H1 (cell line): ENCODE results near the gene RPS19. TPM values are rescaled to one million over a fixed set of nuclear protein-coding genes. Genes with fewer than 3 reads are reported as not detected.

Source experiments
- CTCF ChIA-PET: fragments of 300-600 bp; sonication (Branson Sonifier 250); formaldehyde crosslinking; loops from one replicate; lab custom pipeline; 2021; ENCODE audit not compliant: partially characterized antibody; lab: Charles Lee
- POLR2A ChIA-PET: fragments of 300-600 bp; sonication (Branson Sonifier 250); formaldehyde crosslinking; loops from one replicate; lab custom pipeline; 2021; ENCODE audit warnings: inconsistent platforms; ENCODE audit not compliant: partially characterized antibody; lab: Charles Lee
- DNase-seq, 2 experiments: peaks; one replicate each; pipeline versions ENCODE4 v3.0.0 to v3.0.0-alpha.2; 2010 to 2022; ENCODE audit warnings: low spot score in 2 of 2, low read depth in 1 of 2, mixed read lengths in 1 of 2
- FAIRE-seq: peaks from 2 replicates; lab custom pipeline; 2011; peaks lifted over from hg19 to GRCh38; lab: Jason Lieb, UNC
- H2AFZ ChIP-seq: 2 replicates; pipeline ENCODE4 v1.8.1; 2012; ENCODE audit warnings: low read length, inconsistent platforms
- H2AK5ac ChIP-seq: 2 replicates; pipeline ENCODE4 v1.6.1; 2013; ENCODE audit warnings: low read depth, low read length
- H2BK120ac ChIP-seq: replicated peaks from 2 replicates; pipeline ENCODE3; 2013; ENCODE audit warnings: low read depth, low read length, inconsistent platforms
- H2BK12ac ChIP-seq: 2 replicates; pipeline ENCODE4 v1.6.1; 2013; ENCODE audit warnings: low read depth, low read length
- H2BK15ac ChIP-seq: 2 replicates; pipeline ENCODE4 v1.6.1; 2013; ENCODE audit warnings: low read length
- H2BK20ac ChIP-seq: 2 replicates; pipeline ENCODE4 v1.6.1; 2013; ENCODE audit warnings: low read length
- H2BK5ac ChIP-seq: 2 replicates; pipeline ENCODE4 v1.6.1; 2013; ENCODE audit warnings: low read depth, low read length
- H3K14ac ChIP-seq: 2 replicates; pipeline ENCODE4 v1.6.1; 2013; ENCODE audit warnings: inconsistent platforms; ENCODE audit not compliant: insufficient read length
- H3K18ac ChIP-seq: 2 replicates; pipeline ENCODE4 v1.6.1; 2013; ENCODE audit warnings: low read length; ENCODE audit errors: extremely low read depth
- H3K23ac ChIP-seq: 2 replicates; pipeline ENCODE4 v1.6.1; 2013; ENCODE audit warnings: inconsistent platforms; ENCODE audit not compliant: insufficient read length
- H3K23me2 ChIP-seq: 2 replicates; pipeline ENCODE4 v1.6.1; 2013; ENCODE audit warnings: low read depth, low read length
- H3K27ac ChIP-seq: 2 replicates; pipeline ENCODE4 v1.6.1; 2011; ENCODE audit warnings: low read depth, low read length, inconsistent platforms
- H3K27me3 ChIP-seq, 4 experiments: replicated peaks in 1 of 4; 1 replicate in 1 of 4; 2 replicates in 3 of 4; pipeline versions ENCODE4 v1.6.1 to v1.8.1; 2011 to 2013; ENCODE audit warnings: low read length in 3 of 4, mild to moderate bottlenecking in 3 of 4, inconsistent platforms in 2 of 4, mixed read lengths in 2 of 4, moderate library complexity in 1 of 4; ENCODE audit not compliant: control insufficient read depth in 3 of 4, insufficient read depth in 3 of 4; ENCODE audit errors: extremely low read depth in 1 of 4
- H3K36me3 ChIP-seq, 4 experiments: 2 replicates each; pipeline versions ENCODE4 v1.6.1 to v1.8.1; 2011 to 2013; ENCODE audit warnings: mild to moderate bottlenecking in 4 of 4, low read length in 3 of 4, moderate library complexity in 2 of 4, control low read depth in 1 of 4, inconsistent platforms in 1 of 4; ENCODE audit not compliant: insufficient read depth in 4 of 4, control insufficient read depth in 2 of 4
- H3K4ac ChIP-seq: replicated peaks from 2 replicates; pipeline ENCODE3; 2013; ENCODE audit warnings: low read length, low read depth, mixed read lengths, inconsistent platforms; ENCODE audit not compliant: insufficient read length
- H3K4me1 ChIP-seq, 4 experiments: replicated peaks in 1 of 4; 1 replicate in 1 of 4; 2 replicates in 3 of 4; pipeline versions ENCODE4 v1.6.1 to v1.8.1; 2011 to 2013; ENCODE audit warnings: low read length in 3 of 4, inconsistent platforms in 2 of 4, mixed read lengths in 1 of 4; ENCODE audit not compliant: insufficient read depth in 4 of 4, control insufficient read depth in 3 of 4
- H3K4me2 ChIP-seq, 2 experiments: 2 replicates each; pipeline versions ENCODE4 v1.6.1 to v1.8.1; 2011 to 2013; ENCODE audit warnings: low read depth in 2 of 2, low read length in 2 of 2, control low read depth in 1 of 2, inconsistent platforms in 1 of 2, mild to moderate bottlenecking in 1 of 2; ENCODE audit not compliant: insufficient read depth in 1 of 2
- H3K4me3 ChIP-seq, 4 experiments: fragments of 200-600, 300-600 bp in 1 of 4; sonication (generic), shearing (Covaris generic), sonication (Bioruptor Twin) in 1 of 4; 2 replicates each; pipeline versions ENCODE4 v1.5.1 to v1.8.1; 2011 to 2016; ENCODE audit warnings: low read length in 4 of 4, low read depth in 3 of 4, control low read depth in 2 of 4, inconsistent platforms in 2 of 4, mild to moderate bottlenecking in 2 of 4, mixed read lengths in 1 of 4, moderate library complexity in 1 of 4; ENCODE audit not compliant: insufficient read depth in 2 of 4; ENCODE audit errors: extremely low read depth in 1 of 4
- H3K56ac ChIP-seq: replicated peaks from 2 replicates; pipeline ENCODE3; 2013; ENCODE audit warnings: low read depth, mild to moderate bottlenecking, mixed read lengths, low read length, inconsistent platforms; ENCODE audit not compliant: insufficient read length
- H3K79me1 ChIP-seq: 2 replicates; pipeline ENCODE4 v1.6.1; 2013; ENCODE audit warnings: low read depth, low read length, control low read depth
- H3K79me2 ChIP-seq, 2 experiments: 2 replicates each; pipeline versions ENCODE4 v1.6.1 to v1.8.1; 2012 to 2013; ENCODE audit warnings: low read length in 2 of 2, mild to moderate bottlenecking in 2 of 2, inconsistent platforms in 1 of 2; ENCODE audit not compliant: insufficient read depth in 2 of 2, control insufficient read depth in 1 of 2
- H3K9ac ChIP-seq, 4 experiments: replicated peaks in 1 of 4; 1 replicate in 1 of 4; 2 replicates in 3 of 4; pipeline versions ENCODE4 v1.6.1 to v1.8.1; 2011 to 2013; ENCODE audit warnings: low read depth in 3 of 4, low read length in 3 of 4, control low read depth in 2 of 4, mild to moderate bottlenecking in 2 of 4, moderate library complexity in 2 of 4, inconsistent platforms in 1 of 4; ENCODE audit errors: extremely low read depth in 1 of 4
- H3K9me3 ChIP-seq, 2 experiments: 2 replicates each; pipeline versions ENCODE4 v1.6.1 to v1.8.1; 2012 to 2013; ENCODE audit warnings: mild to moderate bottlenecking in 2 of 2, moderate library complexity in 2 of 2, control low read depth in 1 of 2, inconsistent platforms in 1 of 2, low read depth in 1 of 2, low read length in 1 of 2, mixed read lengths in 1 of 2; ENCODE audit not compliant: insufficient read depth in 2 of 2
- H4K20me1 ChIP-seq, 2 experiments: replicated peaks in 1 of 2; 2 replicates each; pipeline versions ENCODE3 to v1.8.1; 2011 to 2013; ENCODE audit warnings: inconsistent platforms in 2 of 2, low read length in 2 of 2, mild to moderate bottlenecking in 1 of 2; ENCODE audit not compliant: insufficient read depth in 2 of 2, control insufficient read depth in 1 of 2
- H4K5ac ChIP-seq: 2 replicates; pipeline ENCODE4 v1.6.1; 2013; ENCODE audit warnings: low read length, low read depth, mixed read lengths, inconsistent platforms; ENCODE audit not compliant: insufficient read length
- H4K8ac ChIP-seq: 2 replicates; pipeline ENCODE4 v1.8.0; 2013; ENCODE audit warnings: mild to moderate bottlenecking, moderate library complexity, low read length, inconsistent platforms; ENCODE audit not compliant: insufficient read depth; ENCODE audit errors: extremely low read depth
- H4K91ac ChIP-seq: replicated peaks from 2 replicates; pipeline ENCODE3; 2013; ENCODE audit warnings: low read length, mixed read lengths, inconsistent platforms; ENCODE audit not compliant: insufficient read length
- ASH2L ChIP-seq: fragments of 200-600, 300-600 bp; sonication (generic); IDR thresholded peaks from one replicate; pipeline ENCODE4 v1.7.1; 2017; ENCODE audit warnings: low read length
- BCL11A ChIP-seq, 2 experiments: IDR thresholded peaks; one replicate each; pipeline ENCODE4 v1.6.1; 2011; ENCODE audit warnings: low read depth in 2 of 2, low read length in 2 of 2, mild to moderate bottlenecking in 2 of 2
- CBX5 ChIP-seq: fragments of 300-800, 300-1000 bp; sonication (generic); IDR thresholded peaks from 2 replicates; pipeline ENCODE4 v1.7.1; 2016; ENCODE audit warnings: antibody characterized with exemption, low read length, low read depth
- CEBPB ChIP-seq: IDR thresholded peaks from 2 replicates; pipeline ENCODE4 v1.6.1; 2012; ENCODE audit warnings: low read depth, low read length
- POLR2A ChIP-seq, 2 experiments: IDR thresholded peaks; 1 replicate in 1 of 2; 2 replicates in 1 of 2; pipeline ENCODE4 v1.6.1; 2011; ENCODE audit warnings: low read depth in 2 of 2, low read length in 2 of 2, mild to moderate bottlenecking in 2 of 2; ENCODE audit errors: control extremely low read depth in 1 of 2
- POLR2AphosphoS5 ChIP-seq: IDR thresholded peaks from 2 replicates; pipeline ENCODE4 v1.6.1; 2011; ENCODE audit warnings: low read depth, low read length
- RAD21 ChIP-seq, 2 experiments: IDR thresholded peaks in 1 of 2; conservative IDR thresholded peaks in 1 of 2; 2 replicates each; pipeline ENCODE4 v1.6.1; 2011; ENCODE audit warnings: low read depth in 2 of 2, low read length in 2 of 2, improper control_type of control experiment in 1 of 2, inconsistent platforms in 1 of 2, mild to moderate bottlenecking in 1 of 2, moderate library complexity in 1 of 2
- SAP30 ChIP-seq: fragments of 300-600 bp; sonication (generic); IDR thresholded peaks from 2 replicates; pipeline ENCODE4 v1.7.1; 2012; ENCODE audit warnings: low read length, moderate library complexity, mild to moderate bottlenecking, inconsistent platforms; ENCODE audit not compliant: insufficient read depth, insufficient replicate concordance
- SP2 ChIP-seq: IDR thresholded peaks from 2 replicates; pipeline ENCODE4 v1.6.1; 2012; ENCODE audit warnings: mild to moderate bottlenecking, low read length, inconsistent platforms
- SRF ChIP-seq: IDR thresholded peaks from 2 replicates; pipeline ENCODE4 v1.6.1; 2011; ENCODE audit warnings: mild to moderate bottlenecking, low read depth, low read length, moderate library complexity
- TAF1 ChIP-seq: IDR thresholded peaks from 2 replicates; pipeline ENCODE4 v1.6.1; 2011; ENCODE audit warnings: mild to moderate bottlenecking, low read depth, low read length
- ZNF274 ChIP-seq: IDR thresholded peaks from 2 replicates; pipeline ENCODE4 v1.7.0; 2012; ENCODE audit warnings: low read length, borderline replicate concordance; ENCODE audit errors: extremely low read depth
- WGBS, 2 experiments: shearing (Covaris generic) in 1 of 2; methylation state at CpG; one replicate each; pipeline versions ENCODE4 v1.1.6 to v1.1.7; 2013 to 2015; ENCODE audit warnings: low lambda C conversion rate in 2 of 2, mixed read lengths in 2 of 2, inconsistent platforms in 1 of 2, low coverage in 1 of 2, missing lambda C conversion rate in 1 of 2; ENCODE audit not compliant: insufficient replicate concordance in 2 of 2, insufficient coverage in 1 of 2, insufficient read length in 1 of 2; ENCODE audit errors: extremely low coverage in 1 of 2, missing lambda C conversion rate in 1 of 2; 5-methylcytosine and 5-hydroxymethylcytosine counted together
- polyA plus RNA-seq, 7 experiments: library from polyadenylated mRNA; depleted of rRNA in 3 of 7; stranded (reverse) in 5 of 7; unstranded in 2 of 7; fragments of >200 nt in 5 of 7; fragments of 200-250 nt in 2 of 7; gene quantifications; 1 replicate in 5 of 7; 2 replicates in 1 of 7; 4 replicates in 1 of 7; pipeline versions ENCODE4 v1.2.1 to v1.2.3, GENCODE V29; 2011 to 2013; ENCODE audit warnings: missing spikeins in 2 of 7, mixed read lengths in 2 of 7
- total RNA-seq: library from RNA; stranded (reverse); fragmentation: NEBNext Ultra II Directional; extraction: Animal tissue kit (Norgen Biotek cat#: 25700); gene quantifications from 2 replicates; pipeline ENCODE4 v1.2.1, GENCODE V29; 2021

Gene RPS19
- total and polyA plus RNA-seq, 2 of the 8 experiments (the other 6 are each of a cell fraction or from before 2014, with no cell fraction given) = 2,817 to 5,751 TPM

- peaks cover 16% of the 10 kb centered on the region for H3K79me1 ChIP-seq
- H2AK5ac ChIP-seq = no peak overlapping the region
- POLR2A ChIA-PET = interaction anchor here (0.6 to 13.9 kb wide), 21 partner anchors 6 to 692 kb away, joined by 3 to 298 read pairs (median 4); partner anchors contain the start of genes ARHGEF1, B9D2, CD79A and RABAC1
- H2BK20ac ChIP-seq = no peak overlapping the region
- peak overlapping the region; percentile 74 for H4K8ac ChIP-seq
- no peak overlapping the region for H3K18ac ChIP-seq
- H4K5ac ChIP-seq = no peak overlapping the region
- no peak overlapping the region for H3K4me2 ChIP-seq
- no peak overlapping the region for H3K56ac ChIP-seq
- no peaks in the 10 kb centered on the region for H3K9me3 ChIP-seq
- H2AFZ ChIP-seq = no peak overlapping the region
- no peaks in the 10 kb centered on the region for H3K27me3 ChIP-seq
- H4K91ac ChIP-seq = no peak overlapping the region
- H3K4me3 ChIP-seq = no peak overlapping the region
- peak overlapping the region; percentile 41; the same call in 1 of the 2 replicates for H3K27ac ChIP-seq
- CTCF ChIA-PET = interaction anchor here (0.9 to 1.5 kb wide), 6 partner anchors 9 to 76 kb away, joined by 3 to 6 read pairs (median 4); partner anchors contain the start of gene CD79A
- DNase-seq = no peak
- no peak overlapping the region for H2BK5ac ChIP-seq
- peak overlapping the region in 2 of 4 experiments; percentile 1 to 6; a peak in 3 of 7 replicates for H3K9ac ChIP-seq
- H2BK15ac ChIP-seq = no peak overlapping the region
- no peak overlapping the region for H3K23ac ChIP-seq
- no peak overlapping the region for H2BK120ac ChIP-seq
- H3K4me1 ChIP-seq = peaks cover 0 to 7% (median 2%) of the 10 kb centered on the region in 4 experiments; a peak in 5 of 7 replicates
- H2BK12ac ChIP-seq = no peak overlapping the region
- peaks cover 2 to 43% of the 10 kb centered on the region in 2 experiments; a peak in 3 of 4 replicates for H3K79me2 ChIP-seq
- FAIRE-seq = no peak
- peaks cover 45 to 82% (median 71%) of the 10 kb centered on the region in 4 experiments for H3K36me3 ChIP-seq
- WGBS, 2 experiments = 87% methylated on average over 9 of the region's 10 CpGs; no CpG with 5 or more reads in 1 of the 2 experiments
- no peak overlapping the region for H3K14ac ChIP-seq
- H4K20me1 ChIP-seq = peaks cover 37 to 48% of the 10 kb centered on the region in 2 experiments
- no peak overlapping the region for H3K4ac ChIP-seq
- H3K23me2 ChIP-seq = no peaks in the 10 kb centered on the region
- TF ChIP-seq SRF = no peak
- TF ChIP-seq RAD21 (IDR thresholded peaks at IDR 0.05 in 1 of 2, conservative IDR thresholded peaks at IDR 0.05 in 1 of 2; ENCODE audit: low read depth in 2 of 2, low read length in 2 of 2) = no peak
- TF ChIP-seq POLR2A (IDR thresholded peaks at IDR 0.05; ENCODE audit: control extremely low read depth in 1 of 2, low read depth in 2 of 2, low read length in 2 of 2) = peak; percentile 31 to 64
- no peak for TF ChIP-seq ASH2L
- no peak for TF ChIP-seq SP2
- no peak for TF ChIP-seq SAP30
- peak; percentile 85 for TF ChIP-seq POLR2AphosphoS5
- TF ChIP-seq CEBPB = no peak
- TF ChIP-seq BCL11A (IDR thresholded peaks at IDR 0.05; ENCODE audit: low read depth in 2 of 2, low read length in 2 of 2) = no peak
- no peak for TF ChIP-seq ZNF274
- no peak for TF ChIP-seq CBX5
- TF ChIP-seq TAF1 = no peak
Observed at GRCh38 chr19:41868120-41868988, 8.3 kb downstream of the RPS19 start.
